ENCODE results near the gene B3GAT1. TPM values are rescaled to one million over a fixed set of nuclear protein-coding genes. Genes with fewer than 3 reads are reported as not detected.
"Not testable (repeated sequence)": the region's sequence is repeated elsewhere in the genome, so short reads cannot be mapped to it uniquely, and the experiment has no call there.

B3GAT1 gene
- total RNA-seq, 2 donors from 2014 or later, result 20.6 to 29.5 TPM

DNA sequence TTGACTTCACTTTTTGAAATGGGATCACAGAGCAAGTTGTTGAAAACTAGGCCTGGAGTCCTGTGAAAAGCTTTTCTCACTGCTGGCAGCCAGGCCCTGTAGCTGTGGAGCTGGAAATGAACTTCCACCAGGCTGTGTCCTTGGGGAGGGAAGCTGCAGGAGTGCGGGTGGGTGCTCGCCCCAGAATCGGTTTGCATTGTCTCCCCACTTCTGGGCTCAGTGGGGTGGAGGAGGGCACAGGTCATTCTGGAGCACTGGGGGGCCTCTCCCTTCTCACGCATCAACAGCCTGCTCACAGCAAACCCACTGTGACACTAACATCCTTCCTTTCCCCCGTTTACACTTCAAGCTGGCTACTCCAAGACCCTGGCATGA, 65.1 kb downstream of the B3GAT1 start:
- no peak for DNase-seq
- WGBS, 2 experiments (ENCODE audit: insufficient coverage in 1 of 2, insufficient read length in 1 of 2), result 60 to 89% methylated on average over 1 to 5 of the region's 5 CpGs
- H3K36me3 ChIP-seq (ENCODE audit: control insufficient read depth, insufficient read depth, low read length), result no peaks in the 10 kb centered on the region
- H3K4me1 ChIP-seq (ENCODE audit: control insufficient read depth, insufficient read depth, low read length), result no peaks in the 10 kb centered on the region
- no peaks in the 10 kb centered on the region for H3K27me3 ChIP-seq (ENCODE audit: control insufficient read depth, insufficient read depth, low read length, poor library complexity, severe bottlenecking)
- no peak overlapping the region for H3K27ac ChIP-seq (ENCODE audit: low read depth, low read length)
- Mint-ChIP-seq H3K27me3 (ENCODE audit: insufficient read depth) (peaks cover 2% of the 10 kb centered on the region), H3K36me3 (ENCODE audit: low read depth) (no peaks in the 10 kb centered on the region), H3K4me3 (no peak overlapping the region), H3K27ac (no peak overlapping the region), H3K4me1 (peaks cover 7% of the 10 kb centered on the region), H3K9me3 (no peaks in the 10 kb centered on the region)
- H3K9me3 ChIP-seq (ENCODE audit: control insufficient read depth, low read length), result no peaks in the 10 kb centered on the region
- H3K4me3 ChIP-seq (ENCODE audit: low read length), result no peak overlapping the region
- TF ChIP-seq, protein P1, sequence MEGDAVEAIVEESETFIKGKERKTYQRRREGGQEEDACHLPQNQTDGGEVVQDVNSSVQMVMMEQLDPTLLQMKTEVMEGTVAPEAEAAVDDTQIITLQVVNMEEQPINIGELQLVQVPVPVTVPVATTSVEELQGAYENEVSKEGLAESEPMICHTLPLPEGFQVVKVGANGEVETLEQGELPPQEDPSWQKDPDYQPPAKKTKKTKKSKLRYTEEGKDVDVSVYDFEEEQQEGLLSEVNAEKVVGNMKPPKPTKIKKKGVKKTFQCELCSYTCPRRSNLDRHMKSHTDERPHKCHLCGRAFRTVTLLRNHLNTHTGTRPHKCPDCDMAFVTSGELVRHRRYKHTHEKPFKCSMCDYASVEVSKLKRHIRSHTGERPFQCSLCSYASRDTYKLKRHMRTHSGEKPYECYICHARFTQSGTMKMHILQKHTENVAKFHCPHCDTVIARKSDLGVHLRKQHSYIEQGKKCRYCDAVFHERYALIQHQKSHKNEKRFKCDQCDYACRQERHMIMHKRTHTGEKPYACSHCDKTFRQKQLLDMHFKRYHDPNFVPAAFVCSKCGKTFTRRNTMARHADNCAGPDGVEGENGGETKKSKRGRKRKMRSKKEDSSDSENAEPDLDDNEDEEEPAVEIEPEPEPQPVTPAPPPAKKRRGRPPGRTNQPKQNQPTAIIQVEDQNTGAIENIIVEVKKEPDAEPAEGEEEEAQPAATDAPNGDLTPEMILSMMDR (conservative IDR thresholded peaks at IDR 0.05), result no peak
- no peak overlapping the region for H3K9ac ChIP-seq (ENCODE audit: extremely low read depth, low read length, poor library complexity, severe bottlenecking)

DNA sequence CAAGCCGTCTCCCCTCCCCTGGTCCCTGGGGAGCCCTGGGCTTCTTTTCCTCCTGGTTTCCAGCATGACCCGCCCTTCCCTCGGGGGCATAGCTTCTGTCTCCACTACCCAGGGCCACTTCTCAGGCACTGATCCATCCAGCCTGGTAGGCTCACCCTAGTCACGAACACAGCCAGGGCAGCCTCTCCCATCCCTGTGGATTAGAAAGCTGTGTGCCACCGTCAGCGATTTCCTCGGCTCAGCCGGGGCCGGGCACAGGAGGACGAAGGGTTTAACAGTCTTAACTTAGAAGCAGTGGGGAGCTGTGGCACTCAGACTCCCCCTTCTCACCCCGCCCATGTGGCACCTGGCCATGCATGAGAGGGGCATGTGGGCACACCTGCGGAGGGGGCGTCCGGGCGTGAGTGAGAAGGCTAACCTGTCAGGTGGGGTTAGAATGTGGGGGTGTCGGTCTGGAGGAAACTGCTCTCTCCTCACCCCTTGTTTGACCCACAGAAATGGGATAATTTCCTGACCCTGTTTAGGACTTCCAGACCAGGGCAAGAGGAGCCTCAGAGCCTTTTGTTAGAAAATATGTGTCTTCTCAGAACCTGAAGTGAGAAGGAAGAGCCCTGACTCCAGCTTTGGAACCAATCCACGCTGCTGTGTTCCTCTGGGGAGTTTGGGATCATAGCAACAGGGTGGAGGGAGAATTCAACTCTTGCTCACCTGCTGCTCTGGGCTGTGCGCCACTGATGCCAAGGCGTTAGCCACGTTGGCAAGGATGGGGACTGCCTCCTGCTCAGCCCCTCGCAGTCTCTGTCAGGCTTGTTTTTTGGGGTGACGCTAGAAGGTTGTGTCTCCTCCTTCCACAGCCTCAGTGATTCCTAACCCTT, 65.7 kb downstream of the B3GAT1 start:
- Histone ChIP-seq H3K27me3 (ENCODE audit: control insufficient read depth, insufficient read depth, low read length, poor library complexity, severe bottlenecking) (no peaks in the 10 kb centered on the region), H3K27ac (ENCODE audit: low read depth, low read length) (no peak overlapping the region), H3K4me3 (ENCODE audit: low read length) (no peak overlapping the region), H3K36me3 (ENCODE audit: control insufficient read depth, insufficient read depth, low read length) (no peaks in the 10 kb centered on the region), H3K4me1 (ENCODE audit: control insufficient read depth, insufficient read depth, low read length) (no peaks in the 10 kb centered on the region), H3K9ac (ENCODE audit: extremely low read depth, low read length, poor library complexity, severe bottlenecking) (no peak overlapping the region), H3K9me3 (ENCODE audit: control insufficient read depth, low read length) (no peaks in the 10 kb centered on the region)
- no peak for DNase-seq
- 93 to 98% methylated on average over 14 to 22 of the region's 22 CpGs for WGBS, 2 experiments (ENCODE audit: insufficient coverage in 1 of 2, insufficient read length in 1 of 2)
- TF ChIP-seq, protein P1 (conservative IDR thresholded peaks at IDR 0.05), result no peak
- Mint-ChIP-seq H3K4me3 (no peak overlapping the region), H3K27me3 (ENCODE audit: insufficient read depth) (peaks cover 2% of the 10 kb centered on the region), H3K4me1 (peaks cover 7% of the 10 kb centered on the region), H3K9me3 (no peaks in the 10 kb centered on the region), H3K27ac (no peak overlapping the region), H3K36me3 (ENCODE audit: low read depth) (no peaks in the 10 kb centered on the region)

DNA sequence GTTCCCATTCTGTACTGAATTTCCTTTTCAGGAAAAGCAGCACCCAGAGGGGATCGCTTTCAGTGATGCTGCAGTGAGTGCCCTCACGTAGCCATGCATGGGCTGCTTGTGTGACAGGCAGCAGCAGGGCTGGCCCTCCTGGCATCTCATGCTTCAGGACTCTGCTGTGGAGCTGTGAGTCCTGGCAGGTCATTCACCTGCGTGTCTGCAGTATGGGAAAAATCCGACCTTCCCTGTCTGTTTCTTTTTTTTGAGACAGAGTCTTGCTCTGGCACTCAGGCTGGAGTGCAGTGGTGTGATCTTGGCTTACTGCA, 66.8 kb downstream of the B3GAT1 start:
- DNase-seq, result no peak
- Mint-ChIP-seq H3K4me1 (peaks cover 7% of the 10 kb centered on the region), H3K27ac (no peak overlapping the region)

DNA sequence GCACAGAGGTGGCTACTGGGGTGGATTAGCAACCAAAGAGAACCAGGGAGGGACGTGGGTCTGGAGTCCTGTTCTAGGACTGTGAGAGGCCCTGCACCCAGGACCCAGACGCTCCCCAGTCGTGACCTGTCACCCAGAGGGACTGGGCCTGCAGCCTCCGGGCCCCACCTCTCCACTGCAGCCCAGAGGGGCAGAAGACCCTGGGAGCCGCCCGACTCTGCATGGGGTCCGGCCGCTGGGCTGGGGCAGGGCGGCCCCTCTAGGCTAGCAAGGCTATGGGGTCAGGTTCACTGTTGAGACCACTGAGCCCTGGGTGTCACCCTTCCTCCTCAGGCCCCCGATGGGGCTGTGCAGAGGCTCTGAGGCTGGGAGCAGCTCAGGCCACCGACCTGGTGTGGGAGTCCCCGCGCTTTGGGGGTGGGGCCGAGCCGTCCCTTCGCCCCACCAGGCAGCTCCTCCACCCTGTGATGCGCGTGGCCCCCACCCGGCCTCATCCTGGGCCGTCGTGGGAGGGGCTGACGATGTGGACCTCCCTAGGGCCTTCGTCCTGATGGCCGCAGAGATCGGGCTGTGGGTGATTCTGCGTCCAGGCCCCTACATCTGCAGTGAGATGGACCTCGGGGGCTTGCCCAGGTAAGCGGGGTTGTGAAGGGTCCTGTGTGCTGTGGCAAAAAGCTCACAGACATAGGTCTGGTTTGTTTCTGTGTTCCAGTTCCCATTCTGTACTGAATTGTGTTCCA, 67.4 kb downstream of the B3GAT1 start:
- not testable (repeated sequence) for H3K27me3 Mint-ChIP-seq (ENCODE audit: insufficient read depth); H3K36me3 ChIP-seq (ENCODE audit: control insufficient read depth, insufficient read depth, low read length); H3K4me3 Mint-ChIP-seq; H3K4me3 ChIP-seq (ENCODE audit: low read length); H3K4me1 ChIP-seq (ENCODE audit: control insufficient read depth, insufficient read depth, low read length); DNase-seq; H3K9ac ChIP-seq (ENCODE audit: extremely low read depth, low read length, poor library complexity, severe bottlenecking); H3K27ac ChIP-seq (ENCODE audit: low read depth, low read length); H3K9me3 Mint-ChIP-seq; H3K36me3 Mint-ChIP-seq (ENCODE audit: low read depth); H3K9me3 ChIP-seq (ENCODE audit: control insufficient read depth, low read length); H3K27ac Mint-ChIP-seq; H3K4me1 Mint-ChIP-seq; H3K27me3 ChIP-seq (ENCODE audit: control insufficient read depth, insufficient read depth, low read length, poor library complexity, severe bottlenecking)
- WGBS, 2 experiments (ENCODE audit: insufficient coverage in 1 of 2, insufficient read length in 1 of 2), result 87 to 99% methylated on average over 14 to 26 of the region's 28 CpGs

More for the DNA sequence above, 66.8 kb downstream of the B3GAT1 start:
- H3K27me3 Mint-ChIP-seq (ENCODE audit: insufficient read depth), result peaks cover 2% of the 10 kb centered on the region
- WGBS, 2 experiments (ENCODE audit: insufficient coverage in 1 of 2, insufficient read length in 1 of 2), result 92 to 95% methylated on average over 4 of the region's 4 CpGs
- Histone ChIP-seq H3K27ac (ENCODE audit: low read depth, low read length) (no peak overlapping the region), H3K4me1 (ENCODE audit: control insufficient read depth, insufficient read depth, low read length) (no peaks in the 10 kb centered on the region), H3K4me3 (ENCODE audit: low read length) (no peak overlapping the region), H3K36me3 (ENCODE audit: control insufficient read depth, insufficient read depth, low read length) (no peaks in the 10 kb centered on the region), H3K9me3 (ENCODE audit: control insufficient read depth, low read length) (no peaks in the 10 kb centered on the region), H3K27me3 (ENCODE audit: control insufficient read depth, insufficient read depth, low read length, poor library complexity, severe bottlenecking) (no peaks in the 10 kb centered on the region), H3K9ac (ENCODE audit: extremely low read depth, low read length, poor library complexity, severe bottlenecking) (no peak overlapping the region)
- TF ChIP-seq, protein P1 (conservative IDR thresholded peaks at IDR 0.05), result no peak
- H3K36me3 Mint-ChIP-seq (ENCODE audit: low read depth), result no peaks in the 10 kb centered on the region
- no peaks in the 10 kb centered on the region for H3K9me3 Mint-ChIP-seq
- H3K4me3 Mint-ChIP-seq, result no peak overlapping the region

Measured in endodermal cell (in vitro differentiated cells).